ENCODE data around the gene RBP5.

- TF ChIP-seq E2F4 (CRISPR knock-in tag; IDR thresholded peaks at IDR 0.05; ENCODE audit: low read depth) (no peak), NFIX (CRISPR knock-in tag; IDR thresholded peaks at IDR 0.05; ENCODE audit: low read depth) (no peak), SMARCC2 (IDR thresholded peaks at IDR 0.05; ENCODE audit: low read depth) (no peak)
- TF ChIP-seq, protein P1, sequence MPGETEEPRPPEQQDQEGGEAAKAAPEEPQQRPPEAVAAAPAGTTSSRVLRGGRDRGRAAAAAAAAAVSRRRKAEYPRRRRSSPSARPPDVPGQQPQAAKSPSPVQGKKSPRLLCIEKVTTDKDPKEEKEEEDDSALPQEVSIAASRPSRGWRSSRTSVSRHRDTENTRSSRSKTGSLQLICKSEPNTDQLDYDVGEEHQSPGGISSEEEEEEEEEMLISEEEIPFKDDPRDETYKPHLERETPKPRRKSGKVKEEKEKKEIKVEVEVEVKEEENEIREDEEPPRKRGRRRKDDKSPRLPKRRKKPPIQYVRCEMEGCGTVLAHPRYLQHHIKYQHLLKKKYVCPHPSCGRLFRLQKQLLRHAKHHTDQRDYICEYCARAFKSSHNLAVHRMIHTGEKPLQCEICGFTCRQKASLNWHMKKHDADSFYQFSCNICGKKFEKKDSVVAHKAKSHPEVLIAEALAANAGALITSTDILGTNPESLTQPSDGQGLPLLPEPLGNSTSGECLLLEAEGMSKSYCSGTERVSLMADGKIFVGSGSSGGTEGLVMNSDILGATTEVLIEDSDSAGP (CRISPR knock-in tag; IDR thresholded peaks at IDR 0.05): no peak
Observed at GRCh38 chr12:7099290-7099996, 29.2 kb downstream of the RBP5 start.
